Sigmoid colon (tissue), 4 donors: ENCODE results near the gene SUPT3H.

Experiments
- EP300 ChIP-seq, 4 donors: sonication (generic); formaldehyde crosslinking; IDR thresholded peaks; one replicate each; pipeline ENCODE4 v1.6.1; 2017; ENCODE audit warnings: antibody characterized with exemption in 4 of 4
- POLR2A ChIP-seq, 2 donors: fragments of 450-650 bp; IDR thresholded peaks; one replicate each; pipeline ENCODE4 v1.6.1; 2016; ENCODE audit warnings: antibody characterized with exemption in 2 of 2, mild to moderate bottlenecking in 2 of 2, moderate library complexity in 2 of 2
- POLR2AphosphoS5 ChIP-seq, 4 donors: sonication (generic); formaldehyde crosslinking; IDR thresholded peaks; one replicate each; pipeline ENCODE4 v1.6.1; 2017; ENCODE audit warnings: antibody characterized with exemption in 4 of 4
- TF ChIP-seq, protein P1 (sequence below), 4 experiments: fragments of 450-650 bp in 3 of 4; fragments of 200-600 bp in 1 of 4; IDR thresholded peaks; one replicate each; pipeline ENCODE4 v1.5.1; 2016 to 2019; ENCODE audit warnings: antibody characterized with exemption in 4 of 4, mild to moderate bottlenecking in 3 of 4, moderate library complexity in 2 of 4

DNA sequence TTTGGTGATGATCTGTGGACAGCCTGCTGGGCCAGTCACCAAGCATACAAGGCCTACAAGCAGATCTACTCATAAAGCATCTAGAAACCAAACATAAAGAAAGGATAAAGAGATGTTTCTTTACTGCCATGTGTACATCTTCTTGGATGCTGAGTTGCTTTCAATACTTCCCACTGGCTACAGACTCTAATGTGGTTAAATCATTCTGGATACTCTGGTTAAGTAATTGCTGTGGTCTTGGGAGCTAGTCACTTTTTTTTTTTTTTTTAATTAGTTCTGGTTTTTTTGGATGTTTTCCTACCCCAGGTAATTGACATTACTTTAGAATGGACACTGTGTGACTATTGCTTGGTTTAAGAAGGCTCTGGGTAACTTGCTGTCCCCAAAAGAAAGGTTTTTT is 265.0 kb downstream of the SUPT3H start:
- TF ChIP-seq POLR2A (IDR thresholded peaks at IDR 0.05): no peak
- TF ChIP-seq, protein P1, sequence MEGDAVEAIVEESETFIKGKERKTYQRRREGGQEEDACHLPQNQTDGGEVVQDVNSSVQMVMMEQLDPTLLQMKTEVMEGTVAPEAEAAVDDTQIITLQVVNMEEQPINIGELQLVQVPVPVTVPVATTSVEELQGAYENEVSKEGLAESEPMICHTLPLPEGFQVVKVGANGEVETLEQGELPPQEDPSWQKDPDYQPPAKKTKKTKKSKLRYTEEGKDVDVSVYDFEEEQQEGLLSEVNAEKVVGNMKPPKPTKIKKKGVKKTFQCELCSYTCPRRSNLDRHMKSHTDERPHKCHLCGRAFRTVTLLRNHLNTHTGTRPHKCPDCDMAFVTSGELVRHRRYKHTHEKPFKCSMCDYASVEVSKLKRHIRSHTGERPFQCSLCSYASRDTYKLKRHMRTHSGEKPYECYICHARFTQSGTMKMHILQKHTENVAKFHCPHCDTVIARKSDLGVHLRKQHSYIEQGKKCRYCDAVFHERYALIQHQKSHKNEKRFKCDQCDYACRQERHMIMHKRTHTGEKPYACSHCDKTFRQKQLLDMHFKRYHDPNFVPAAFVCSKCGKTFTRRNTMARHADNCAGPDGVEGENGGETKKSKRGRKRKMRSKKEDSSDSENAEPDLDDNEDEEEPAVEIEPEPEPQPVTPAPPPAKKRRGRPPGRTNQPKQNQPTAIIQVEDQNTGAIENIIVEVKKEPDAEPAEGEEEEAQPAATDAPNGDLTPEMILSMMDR (IDR thresholded peaks at IDR 0.05): no peak
- no peak for TF ChIP-seq POLR2AphosphoS5 (IDR thresholded peaks at IDR 0.05)
- TF ChIP-seq EP300 (IDR thresholded peaks at IDR 0.05): no peak
